Urinary bladder (tissue), 4 donors: Measurements from ENCODE around the gene MDM2. TPM values are rescaled to one million over a fixed set of nuclear protein-coding genes. Genes with fewer than 3 reads are reported as not detected.

Source experiments
- DNase-seq: peaks from one replicate; pipeline ENCODE4 v3.0.0-alpha.2; 2015; ENCODE audit errors: extremely low spot score
- H3K27ac ChIP-seq: one replicate; pipeline ENCODE4 v1.5.1; 2013; ENCODE audit warnings: low read depth, mild to moderate bottlenecking, moderate library complexity
- H3K36me3 ChIP-seq: one replicate; pipeline ENCODE4 v1.6.1; 2013; ENCODE audit warnings: mild to moderate bottlenecking, moderate library complexity; ENCODE audit not compliant: insufficient read depth
- H3K4me1 ChIP-seq: one replicate; pipeline ENCODE4 v1.6.1; 2013; ENCODE audit warnings: mild to moderate bottlenecking, moderate library complexity; ENCODE audit not compliant: insufficient read depth
- H3K4me3 ChIP-seq: one replicate; pipeline ENCODE4 v1.5.1; 2013; ENCODE audit warnings: low read depth, low read length
- WGBS: extraction: QIAGEN DNeasy Blood & Tissue Kit; methylation state at CpG from one replicate; pipeline ENCODE4 v1.1.7; 2013; 5-methylcytosine and 5-hydroxymethylcytosine counted together
- polyA plus RNA-seq: library from polyadenylated mRNA; stranded (reverse); fragments of 200-250 nt; gene quantifications from one replicate; pipeline ENCODE4 v1.2.3, GENCODE V29; 2013
- total RNA-seq: library from RNA; depleted of rRNA; stranded (reverse); fragments of >200 nt; gene quantifications from one replicate; pipeline ENCODE4 v1.2.3, GENCODE V29; 2014
- donor health status: healthy with polysubstance abuse.
- donor health status: healthy.

The MDM2 gene
- total and polyA plus RNA-seq, 2 donors = 14.9 to 98.0 TPM

DNA sequence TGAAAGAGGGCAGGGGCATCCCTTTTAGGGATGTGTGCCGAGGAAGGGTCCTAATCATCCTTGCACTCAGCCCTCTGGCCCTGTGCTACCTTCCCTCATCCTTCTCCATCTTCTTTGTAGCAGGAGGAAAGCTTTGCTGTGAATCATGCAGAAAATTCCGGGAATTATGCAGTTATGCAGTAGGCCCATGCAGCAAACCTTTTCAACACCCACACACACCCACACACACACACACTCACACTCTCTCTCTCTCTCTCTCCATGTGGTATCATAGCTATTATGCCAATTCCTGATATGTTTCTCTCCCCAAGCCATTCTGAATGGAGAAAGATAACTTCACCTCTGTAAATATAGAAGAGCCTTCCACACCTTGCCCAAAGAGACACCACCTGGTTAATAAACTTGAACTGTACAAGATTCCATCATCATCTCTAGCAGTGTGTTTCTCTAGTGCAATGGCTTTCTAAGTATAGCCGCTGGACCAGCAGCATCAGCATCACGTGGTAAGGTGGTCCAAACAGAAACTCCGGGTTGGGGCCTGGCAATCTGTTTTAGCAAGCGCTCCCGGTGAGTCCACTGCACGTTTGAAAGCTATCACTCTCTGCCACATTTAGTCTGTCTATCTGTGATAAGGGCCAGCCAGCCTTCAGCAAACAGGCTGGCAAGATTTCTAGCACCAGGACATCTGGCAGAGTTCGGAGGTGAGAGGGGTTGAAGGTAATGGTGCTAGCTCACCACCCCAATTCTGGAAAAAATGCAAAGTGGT, 57.6 kb downstream of the MDM2 start:
- Histone ChIP-seq H3K27ac (no peak overlapping the region), H3K4me1 (no peaks in the 10 kb centered on the region), H3K36me3 (no peaks in the 10 kb centered on the region), H3K4me3 (no peak overlapping the region)
- no peak for DNase-seq
- 90% methylated on average over 9 of the region's 9 CpGs for WGBS

DNA sequence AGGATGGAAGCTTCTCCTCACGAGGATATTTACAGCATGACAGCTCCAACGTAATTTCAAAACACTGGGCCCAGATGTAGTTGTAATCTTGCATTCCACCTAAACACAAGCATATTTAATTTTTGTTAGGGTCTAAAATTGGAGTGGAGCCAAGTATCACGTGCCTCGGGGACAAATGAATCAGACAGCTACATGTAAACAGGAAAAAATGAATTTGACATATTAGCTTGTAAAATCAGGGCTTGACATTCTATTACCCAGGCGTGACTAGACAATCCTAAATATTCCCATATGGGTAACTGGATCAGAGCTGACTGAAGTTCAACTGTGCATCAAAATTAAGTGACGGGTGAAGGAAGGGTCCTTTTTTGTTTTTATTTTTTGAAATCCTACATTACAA, 59.0 kb downstream of the MDM2 start:
- Histone ChIP-seq H3K4me3 (no peak overlapping the region), H3K27ac (no peak overlapping the region), H3K4me1 (no peaks in the 10 kb centered on the region), H3K36me3 (no peaks in the 10 kb centered on the region)
- DNase-seq = no peak
- WGBS = 50% methylated on average over 6 of the region's 6 CpGs

DNA sequence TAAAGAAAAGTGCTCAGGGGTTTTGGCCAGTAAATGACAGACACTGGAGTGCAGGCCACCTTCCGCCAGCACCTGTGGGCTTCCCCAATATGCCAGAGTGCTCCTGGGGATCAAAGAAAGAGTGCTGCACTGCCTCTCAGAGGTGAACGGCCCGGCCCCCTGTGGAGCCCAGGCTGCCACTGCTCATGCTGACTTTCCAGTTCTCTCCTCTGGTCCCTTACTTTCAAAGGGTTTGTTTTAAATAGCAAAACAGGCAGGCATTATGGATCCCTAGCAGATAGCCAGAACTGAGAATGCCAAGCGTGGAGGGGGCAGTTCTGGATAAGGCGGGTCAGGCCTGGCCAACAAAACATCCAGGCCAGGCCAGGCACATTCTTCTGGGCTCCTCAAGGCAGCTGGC, 59.6 kb downstream of the MDM2 start:
- 87% methylated on average over 5 of the region's 5 CpGs for WGBS
- H3K4me3 ChIP-seq = no peak overlapping the region
- no peak overlapping the region for H3K27ac ChIP-seq
- no peaks in the 10 kb centered on the region for H3K4me1 ChIP-seq
- DNase-seq = no peak
- H3K36me3 ChIP-seq = no peaks in the 10 kb centered on the region

DNA sequence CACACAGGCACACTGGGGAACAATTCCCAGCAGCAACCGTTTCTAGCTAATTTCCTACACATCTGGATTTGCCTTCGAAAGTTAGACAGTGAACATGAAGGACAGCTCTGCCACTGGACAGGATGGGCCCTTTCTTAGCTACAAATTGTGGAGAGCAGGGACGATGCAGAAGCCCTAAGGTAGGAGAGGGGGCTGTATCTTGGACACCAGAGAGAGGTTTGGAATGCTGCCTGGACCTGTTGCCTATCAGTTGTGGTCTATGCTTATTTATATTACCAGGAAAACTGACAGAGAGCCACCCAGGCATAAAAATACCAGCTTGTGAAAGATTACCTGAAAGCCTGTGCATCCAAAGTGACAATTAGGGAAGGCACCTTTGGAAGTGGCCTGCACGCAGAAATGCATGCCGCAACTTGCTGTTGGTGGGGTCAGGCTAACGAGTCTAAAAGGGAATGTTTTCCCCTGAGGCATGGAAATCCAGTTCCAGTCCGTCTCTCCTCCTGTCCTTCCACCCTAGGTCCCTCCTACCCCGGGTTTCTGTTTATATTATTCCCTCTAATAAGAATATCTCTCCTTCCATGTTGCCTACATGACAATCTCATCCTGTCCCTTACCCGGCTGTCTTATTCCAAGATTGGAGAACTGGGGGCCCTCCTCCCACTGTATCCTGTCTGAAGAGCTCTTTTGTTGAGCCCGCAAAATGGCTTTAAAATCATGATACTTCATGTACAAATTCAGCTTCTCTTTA, 60.2 kb downstream of the MDM2 start:
- no peak for DNase-seq
- 73% methylated on average over 10 of the region's 10 CpGs for WGBS
- no peaks in the 10 kb centered on the region for H3K36me3 ChIP-seq
- no peak overlapping the region for H3K27ac ChIP-seq
- no peak overlapping the region for H3K4me3 ChIP-seq
- H3K4me1 ChIP-seq = no peaks in the 10 kb centered on the region

DNA sequence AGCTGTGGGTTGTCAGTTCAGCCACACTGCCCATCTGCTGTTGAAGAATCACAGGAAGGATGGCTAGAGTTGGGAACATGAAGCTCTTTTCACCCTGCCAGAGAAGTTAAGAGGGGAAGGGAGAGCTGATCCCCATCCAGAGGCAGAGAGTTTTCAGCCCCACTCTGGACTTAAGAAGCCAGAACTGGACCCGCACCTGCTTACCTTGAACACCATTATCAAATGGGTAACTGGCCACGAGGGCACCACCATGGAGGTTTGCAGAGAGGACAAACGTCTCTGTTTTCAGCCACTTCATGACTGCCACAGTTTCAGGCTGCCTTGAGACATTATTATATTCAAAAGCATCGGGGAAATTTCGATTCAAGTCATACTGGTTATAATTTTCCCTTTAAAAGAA, 62.0 kb downstream of the MDM2 start:
- H3K36me3 ChIP-seq = no peaks in the 10 kb centered on the region
- H3K4me1 ChIP-seq = no peaks in the 10 kb centered on the region
- WGBS = 95% methylated on average over 5 of the region's 5 CpGs
- no peak for DNase-seq
- H3K4me3 ChIP-seq = no peak overlapping the region
- no peak overlapping the region for H3K27ac ChIP-seq

DNA sequence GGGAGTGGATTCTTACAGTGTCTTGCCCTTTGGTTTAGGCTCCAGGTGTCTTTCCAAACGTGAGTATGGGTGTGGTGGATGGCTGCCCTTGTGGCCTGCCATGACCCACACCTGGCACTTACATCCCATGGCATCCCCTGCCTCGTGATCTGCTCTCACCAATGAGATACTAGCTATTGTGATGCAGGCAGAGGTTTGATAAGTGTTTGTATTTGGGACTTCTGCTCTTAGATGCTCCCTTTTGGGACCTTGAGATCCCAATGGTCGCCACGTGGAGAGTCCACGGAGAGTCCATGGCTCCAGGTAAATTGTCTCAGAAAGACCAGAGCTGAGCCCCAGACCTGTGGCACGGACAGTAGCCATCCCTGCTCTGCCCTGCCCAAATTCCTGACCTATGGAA, 62.5 kb downstream of the MDM2 start:
- no peak for DNase-seq
- Histone ChIP-seq H3K4me3 (no peak overlapping the region), H3K27ac (no peak overlapping the region), H3K36me3 (no peaks in the 10 kb centered on the region), H3K4me1 (no peaks in the 10 kb centered on the region)
- 88% methylated on average over 6 of the region's 6 CpGs for WGBS

DNA sequence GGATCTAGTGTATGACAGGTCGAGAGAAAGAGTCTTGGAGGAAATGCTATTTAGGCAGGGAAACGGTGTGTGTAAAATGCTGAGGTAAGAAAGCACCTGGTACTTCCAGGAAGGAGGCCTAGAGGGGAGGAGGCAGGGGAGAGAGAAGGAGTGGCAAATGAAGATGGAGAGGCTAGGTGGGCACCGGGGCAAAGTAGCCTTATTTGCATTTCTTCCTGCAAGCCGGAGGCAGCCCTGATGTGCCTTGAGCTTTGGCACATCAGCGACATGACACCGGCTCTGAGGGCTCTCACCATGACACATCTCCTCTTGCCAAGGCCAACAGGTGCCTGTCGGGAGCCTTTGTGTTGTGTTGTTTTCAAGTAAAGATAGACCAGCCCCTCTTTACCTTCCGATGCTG, 63.4 kb downstream of the MDM2 start:
- WGBS = 88% methylated on average over 8 of the region's 8 CpGs
- no peaks in the 10 kb centered on the region for H3K4me1 ChIP-seq

DNA sequence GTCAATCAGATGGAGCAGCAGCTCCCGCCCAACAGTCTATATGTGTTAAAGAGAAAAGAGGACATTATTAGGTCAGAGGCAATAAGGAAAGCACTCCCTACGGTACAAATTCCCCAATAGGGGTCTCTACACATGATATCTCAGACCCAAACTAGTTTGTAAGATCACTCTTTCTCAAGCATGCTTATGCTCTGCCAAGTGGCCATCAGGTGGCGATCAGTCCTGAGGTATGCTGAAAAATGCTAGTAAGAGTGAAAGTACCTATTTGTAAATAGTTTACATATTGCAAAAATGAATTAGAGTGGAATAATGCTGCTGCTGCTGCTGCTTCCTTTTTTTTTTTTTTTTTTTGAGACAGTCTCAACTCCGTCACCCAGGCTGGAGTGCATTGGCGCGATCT, 63.9 kb downstream of the MDM2 start:
- Histone ChIP-seq H3K4me3 (no peak overlapping the region), H3K36me3 (no peaks in the 10 kb centered on the region), H3K4me1 (no peaks in the 10 kb centered on the region), H3K27ac (no peak overlapping the region)
- DNase-seq = no peak
- 86% methylated on average over 6 of the region's 6 CpGs for WGBS

More for the DNA sequence above, 63.4 kb downstream of the MDM2 start:
- H3K27ac ChIP-seq = no peak overlapping the region
- H3K4me3 ChIP-seq = no peak overlapping the region
- H3K36me3 ChIP-seq = no peaks in the 10 kb centered on the region
- no peak for DNase-seq

DNA sequence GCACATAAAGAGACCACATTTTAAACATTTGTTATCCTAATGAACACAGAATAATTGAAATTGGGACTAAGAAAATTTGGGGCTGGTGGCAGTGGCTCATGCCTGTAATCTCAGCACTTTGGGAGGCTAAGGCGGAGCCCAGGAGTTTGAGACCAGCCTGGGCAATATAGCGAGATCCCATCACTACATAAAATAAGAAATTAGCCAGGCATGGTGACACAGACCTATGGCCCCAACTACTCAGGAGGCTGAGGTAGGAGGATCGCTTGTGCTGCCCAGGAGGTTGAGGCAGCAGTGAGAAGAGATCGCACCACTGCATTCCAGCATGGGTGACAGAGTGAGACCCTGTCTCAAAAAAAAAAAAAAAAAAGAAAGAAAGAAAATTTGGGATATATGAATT, 65.3 kb downstream of the MDM2 start:
- WGBS = 98% methylated on average over 4 of the region's 4 CpGs
- Histone ChIP-seq H3K4me1 (no peaks in the 10 kb centered on the region), H3K4me3 (no peak overlapping the region), H3K36me3 (no peaks in the 10 kb centered on the region), H3K27ac (no peak overlapping the region)
- no peak for DNase-seq

DNA sequence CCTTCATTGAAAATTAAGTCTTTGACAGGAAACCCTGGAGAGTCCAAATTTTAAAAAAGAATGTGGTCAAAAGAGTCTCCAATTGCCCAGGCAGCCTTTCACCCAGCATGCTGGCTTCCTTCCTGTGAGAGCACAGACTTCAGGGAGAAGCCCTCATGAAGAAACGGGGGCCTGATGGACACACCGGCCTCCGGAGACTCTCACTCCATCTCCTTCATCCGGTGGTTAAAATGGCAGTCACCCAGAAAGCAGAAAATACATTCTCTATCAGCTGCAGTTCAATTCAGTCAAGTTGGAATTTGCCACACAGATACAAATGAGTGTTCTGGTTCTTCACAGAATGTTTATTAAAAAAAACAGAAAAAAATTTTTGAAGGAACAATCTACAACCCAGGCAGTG, 68.5 kb downstream of the MDM2 start:
- Histone ChIP-seq H3K4me3 (no peak overlapping the region), H3K27ac (no peak overlapping the region), H3K4me1 (no peaks in the 10 kb centered on the region), H3K36me3 (no peaks in the 10 kb centered on the region)
- WGBS = 28% methylated on average over 4 of the region's 4 CpGs
- DNase-seq = no peak

DNA sequence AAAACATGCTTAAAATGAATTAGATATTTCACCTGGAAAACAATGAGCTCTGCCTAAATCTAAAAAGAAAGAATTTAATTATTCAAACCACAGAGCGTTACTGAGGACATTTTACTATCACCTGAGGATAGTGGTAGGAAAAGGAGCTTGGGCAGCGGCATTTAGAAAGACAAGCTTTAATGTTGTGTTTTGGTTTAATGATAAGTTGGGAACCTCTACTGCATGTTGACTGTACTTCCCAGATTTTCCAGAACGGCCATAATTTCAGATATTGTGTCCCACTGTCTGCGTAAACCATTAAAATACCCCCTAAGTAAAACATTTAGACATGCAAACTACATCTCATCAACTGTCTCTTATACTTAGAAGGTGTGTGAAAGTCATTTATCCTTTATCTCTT, 69.6 kb downstream of the MDM2 start:
- Histone ChIP-seq H3K27ac (no peak overlapping the region), H3K4me1 (no peaks in the 10 kb centered on the region), H3K36me3 (no peaks in the 10 kb centered on the region), H3K4me3 (no peak overlapping the region)
- no peak for DNase-seq
- 97% methylated on average over 4 of the region's 4 CpGs for WGBS

DNA sequence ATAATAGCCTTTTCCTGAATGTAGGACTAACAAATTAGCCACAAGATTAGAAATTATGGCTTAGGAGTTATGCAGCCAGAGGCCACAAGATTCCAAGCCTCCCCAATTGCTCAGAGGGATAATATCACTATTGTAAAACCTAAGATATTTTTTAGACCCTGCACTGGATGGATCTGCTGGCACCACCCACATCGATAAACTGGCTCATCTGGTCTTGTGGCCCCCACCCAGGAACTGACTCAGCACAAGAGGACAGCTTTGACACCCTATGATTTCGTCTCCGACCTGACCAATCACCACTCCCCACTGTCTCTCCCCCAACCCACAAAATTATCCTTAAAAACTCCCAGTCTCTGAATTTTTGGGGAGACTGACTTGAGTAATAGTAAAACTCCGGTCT, 70.3 kb downstream of the MDM2 start:
- 98% methylated on average over 4 of the region's 4 CpGs for WGBS
- no peaks in the 10 kb centered on the region for H3K36me3 ChIP-seq
- H3K4me1 ChIP-seq = no peaks in the 10 kb centered on the region
- no peak overlapping the region for H3K27ac ChIP-seq
- no peak overlapping the region for H3K4me3 ChIP-seq
- no peak for DNase-seq

DNA sequence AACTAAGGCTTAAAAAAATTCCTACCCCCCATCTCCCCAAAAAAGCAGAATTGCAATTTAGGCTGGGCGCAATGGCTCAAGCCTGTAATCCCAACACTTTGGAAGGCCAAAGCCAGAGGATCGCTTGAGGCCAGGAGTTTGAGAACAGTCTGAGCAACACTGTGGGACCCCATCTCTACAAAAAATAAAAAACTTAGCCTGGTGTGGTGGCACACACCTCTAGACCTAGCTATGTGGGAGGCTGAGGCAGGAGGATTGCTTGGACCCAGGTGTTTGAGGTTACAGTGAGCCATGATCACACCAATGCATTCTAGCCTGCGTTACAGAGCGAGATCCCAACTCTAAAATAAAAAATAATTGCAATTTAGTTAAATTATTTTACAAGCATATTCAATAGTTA, 70.9 kb downstream of the MDM2 start:
- 99% methylated on average over 4 of the region's 4 CpGs for WGBS
- H3K27ac ChIP-seq = no peak overlapping the region
- no peaks in the 10 kb centered on the region for H3K4me1 ChIP-seq
- no peak overlapping the region for H3K4me3 ChIP-seq
- DNase-seq = no peak
- no peaks in the 10 kb centered on the region for H3K36me3 ChIP-seq

DNA sequence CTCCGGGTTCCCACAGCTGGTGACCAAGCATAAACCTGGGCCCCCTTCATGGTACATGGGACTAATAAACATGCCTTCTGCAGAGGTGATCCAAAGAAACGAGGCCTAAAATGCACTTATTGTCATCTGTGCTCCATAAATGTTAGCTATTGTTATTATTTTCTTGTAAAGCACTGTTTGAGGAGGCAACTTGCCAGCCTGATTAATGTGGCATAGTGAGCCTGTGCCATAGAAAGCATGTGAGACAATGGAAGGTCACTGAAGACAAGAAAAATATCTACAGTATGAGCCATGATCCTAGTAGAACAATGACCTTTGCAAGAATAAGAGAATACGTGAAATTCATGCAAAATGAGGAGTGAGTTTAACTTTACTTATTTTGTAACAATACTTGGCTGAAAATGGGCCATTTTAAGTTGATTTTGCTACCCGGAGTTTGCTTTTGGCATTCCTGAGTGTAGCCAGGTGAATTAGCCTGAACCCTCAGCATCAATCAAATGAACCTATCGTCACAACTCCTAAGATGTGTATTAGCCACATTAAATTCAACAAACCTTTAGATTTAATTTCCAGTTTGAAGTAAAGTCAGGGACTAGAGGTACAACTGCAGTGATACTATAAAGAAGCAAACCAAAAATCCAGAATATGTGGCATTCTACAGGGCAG, 72.8 kb downstream of the MDM2 start:
- no peaks in the 10 kb centered on the region for H3K4me1 ChIP-seq
- no peak for DNase-seq
- H3K36me3 ChIP-seq = no peaks in the 10 kb centered on the region
- H3K27ac ChIP-seq = no peak overlapping the region
- WGBS = 88% methylated on average over 5 of the region's 5 CpGs
- no peak overlapping the region for H3K4me3 ChIP-seq
